ENCODE results near the gene ITGBL1. TPM values are rescaled to one million over a fixed set of nuclear protein-coding genes. Genes with fewer than 3 reads are reported as not detected.

Gene ITGBL1
- total and polyA plus RNA-seq, 5 donors from 2014 or later, result not detected

DNA sequence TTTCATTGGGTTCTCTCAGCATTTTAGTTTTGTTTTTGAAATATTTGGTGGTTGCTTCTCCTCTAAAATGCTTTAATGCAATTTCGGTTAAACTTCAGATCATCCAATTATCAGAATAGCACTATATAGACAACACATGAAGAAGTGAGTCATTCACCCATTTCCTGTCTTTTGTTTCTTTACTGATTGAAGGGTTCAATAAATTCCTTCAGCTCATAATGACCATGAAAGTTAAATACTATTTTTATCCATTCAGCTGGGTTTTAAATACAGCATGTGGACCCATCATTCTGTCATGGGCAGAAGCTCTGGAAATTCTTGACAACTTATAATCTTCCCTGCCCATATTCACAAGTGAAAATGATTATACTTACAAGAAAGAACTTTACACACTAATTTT, 187.2 kb downstream of the ITGBL1 start:
- no peaks in the 10 kb centered on the region for H3K4me1 ChIP-seq (ENCODE audit: control insufficient read depth, insufficient read depth, low read length, poor library complexity, severe bottlenecking)
- no peaks in the 10 kb centered on the region for H3K36me3 Mint-ChIP-seq
- no peaks in the 10 kb centered on the region for H3K27me3 ChIP-seq (ENCODE audit: control insufficient read depth, insufficient read depth, low read length)
- DNase-seq (no peak), ATAC-seq (ENCODE audit: low read depth in 2 of 2) (no peak)
- no peak overlapping the region for H3K4me3 Mint-ChIP-seq
- H3K4me1 Mint-ChIP-seq, result no peaks in the 10 kb centered on the region
- no peaks in the 10 kb centered on the region for H3K9me3 ChIP-seq (ENCODE audit: control insufficient read depth in 2 of 2, low read length in 2 of 2)
- no peaks in the 10 kb centered on the region for H3K27me3 Mint-ChIP-seq
- H3K36me3 ChIP-seq (ENCODE audit: control insufficient read depth, insufficient read depth, low read length), result no peaks in the 10 kb centered on the region
- H3K9me3 Mint-ChIP-seq, result peaks cover 0 to 2% (median 0%) of the 10 kb centered on the region in 7 donors
- no peak overlapping the region for H3K4me3 ChIP-seq (ENCODE audit: low read depth, low read length)
- H3K27ac Mint-ChIP-seq, result peak overlapping the region in 1 of 3 donors; percentile 12
- no peak overlapping the region for H3K27ac ChIP-seq (ENCODE audit: insufficient read depth, low read length, poor library complexity, severe bottlenecking)

DNA sequence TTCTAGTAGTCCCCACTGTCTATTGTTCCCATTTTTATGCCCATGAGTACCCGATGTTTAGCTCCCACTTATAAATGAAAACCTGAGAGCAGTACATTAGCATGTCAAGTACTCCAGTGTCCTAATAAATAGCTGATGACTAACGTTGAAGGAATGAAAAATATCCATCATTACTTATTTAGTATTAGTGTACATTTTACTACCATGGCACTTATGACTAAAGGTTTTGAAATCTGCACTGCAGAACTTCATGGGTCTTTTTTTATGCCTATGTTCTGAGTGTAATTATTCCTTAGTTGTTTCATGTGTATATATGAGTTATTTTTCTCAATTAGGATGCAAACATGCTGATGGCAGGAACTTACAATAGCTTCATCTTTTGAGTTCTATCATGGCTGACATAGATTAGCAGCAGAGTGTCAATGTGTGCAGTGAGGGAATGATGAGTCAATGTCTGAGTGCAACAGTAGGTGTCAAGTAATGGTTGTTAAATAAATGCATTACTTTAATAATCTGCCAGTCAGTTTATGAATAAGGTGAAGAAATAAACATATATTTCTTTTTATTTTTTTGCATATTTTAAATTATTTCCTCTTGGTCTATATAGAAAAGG, 188.4 kb downstream of the ITGBL1 start:
- H3K27ac Mint-ChIP-seq, result no peak overlapping the region

DNA sequence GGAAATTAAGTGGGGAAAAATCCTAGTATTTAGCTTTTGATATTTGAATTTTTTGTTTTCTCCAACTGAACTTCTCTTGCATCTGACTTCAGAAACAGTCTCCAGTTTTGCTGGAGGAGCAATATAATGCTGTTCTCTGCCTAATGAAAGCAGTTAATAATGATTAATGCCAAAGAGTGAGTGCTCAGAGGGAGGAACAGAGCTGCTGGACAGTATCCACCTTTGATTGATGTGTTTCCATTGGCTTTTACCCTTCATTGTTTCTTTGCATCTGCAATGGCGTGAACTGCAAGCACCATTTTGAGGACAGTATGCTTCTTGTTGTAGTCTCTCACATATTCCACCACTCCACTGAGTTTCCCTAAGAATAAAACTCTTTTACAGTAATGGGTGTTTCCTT, 193.4 kb downstream of the ITGBL1 start:
- Histone ChIP-seq H3K9me3 (ENCODE audit: control insufficient read depth in 2 of 2, low read length in 2 of 2) (no peaks in the 10 kb centered on the region), H3K27me3 (ENCODE audit: control insufficient read depth, insufficient read depth, low read length) (peaks cover 2% of the 10 kb centered on the region), H3K36me3 (ENCODE audit: control insufficient read depth, insufficient read depth, low read length) (no peaks in the 10 kb centered on the region), H3K27ac (ENCODE audit: insufficient read depth, low read length, poor library complexity, severe bottlenecking) (no peak overlapping the region), H3K4me1 (ENCODE audit: control insufficient read depth, insufficient read depth, low read length, poor library complexity, severe bottlenecking) (no peaks in the 10 kb centered on the region), H3K4me3 (ENCODE audit: low read depth, low read length) (no peak overlapping the region)
- Mint-ChIP-seq H3K36me3 (no peaks in the 10 kb centered on the region), H3K4me1 (no peaks in the 10 kb centered on the region), H3K27ac (no peak overlapping the region), H3K4me3 (no peak overlapping the region), H3K9me3 (peaks cover 0 to 2% (median 0%) of the 10 kb centered on the region in 7 donors), H3K27me3 (peaks cover 5% of the 10 kb centered on the region)
- ATAC-seq (ENCODE audit: low read depth in 2 of 2) (no peak), DNase-seq (no peak)

More for the DNA sequence above, 188.4 kb downstream of the ITGBL1 start:
- H3K9me3 ChIP-seq (ENCODE audit: control insufficient read depth in 2 of 2, low read length in 2 of 2), result no peaks in the 10 kb centered on the region
- no peaks in the 10 kb centered on the region for H3K36me3 ChIP-seq (ENCODE audit: control insufficient read depth, insufficient read depth, low read length)
- no peak for ATAC-seq (ENCODE audit: low read depth in 2 of 2)
- H3K4me1 Mint-ChIP-seq, result no peaks in the 10 kb centered on the region
- H3K9me3 Mint-ChIP-seq, result peaks cover 0 to 4% (median 0%) of the 10 kb centered on the region in 7 donors
- no peaks in the 10 kb centered on the region for H3K27me3 Mint-ChIP-seq
- peaks cover 1% of the 10 kb centered on the region for H3K27me3 ChIP-seq (ENCODE audit: control insufficient read depth, insufficient read depth, low read length)
- H3K4me3 Mint-ChIP-seq, result no peak overlapping the region
- H3K4me3 ChIP-seq (ENCODE audit: low read depth, low read length), result no peak overlapping the region
- DNase-seq, result no peak
- no peak overlapping the region for H3K27ac ChIP-seq (ENCODE audit: insufficient read depth, low read length, poor library complexity, severe bottlenecking)
- H3K4me1 ChIP-seq (ENCODE audit: control insufficient read depth, insufficient read depth, low read length, poor library complexity, severe bottlenecking), result no peaks in the 10 kb centered on the region
- H3K36me3 Mint-ChIP-seq, result no peaks in the 10 kb centered on the region

DNA sequence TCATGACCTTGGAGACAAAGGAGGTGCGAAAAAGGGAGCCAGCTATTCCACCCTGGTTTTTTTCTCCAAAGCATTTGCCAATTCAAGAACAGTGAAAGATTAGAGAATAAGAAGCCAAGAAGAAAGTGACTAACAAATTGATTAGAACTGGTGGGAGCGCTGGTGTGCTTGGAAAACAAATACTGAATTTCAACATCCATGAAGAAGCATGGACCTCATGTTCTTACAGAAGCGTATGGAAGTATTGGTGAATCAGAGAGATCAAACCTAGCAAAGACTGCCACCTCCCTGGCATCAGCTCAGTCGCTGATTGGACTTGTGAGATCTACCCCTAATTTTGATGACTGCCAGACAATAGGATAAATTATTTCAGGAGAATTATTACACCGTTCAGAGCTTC, 195.3 kb downstream of the ITGBL1 start:
- no peaks in the 10 kb centered on the region for H3K36me3 Mint-ChIP-seq
- ATAC-seq (ENCODE audit: low read depth in 2 of 2) (no peak), DNase-seq (no peak)
- Histone ChIP-seq H3K27me3 (ENCODE audit: control insufficient read depth, insufficient read depth, low read length) (peaks cover 2% of the 10 kb centered on the region), H3K4me3 (ENCODE audit: low read depth, low read length) (no peak overlapping the region), H3K36me3 (ENCODE audit: control insufficient read depth, insufficient read depth, low read length) (no peaks in the 10 kb centered on the region), H3K9me3 (ENCODE audit: control insufficient read depth in 2 of 2, low read length in 2 of 2) (no peaks in the 10 kb centered on the region), H3K27ac (ENCODE audit: insufficient read depth, low read length, poor library complexity, severe bottlenecking) (no peak overlapping the region), H3K4me1 (ENCODE audit: control insufficient read depth, insufficient read depth, low read length, poor library complexity, severe bottlenecking) (no peaks in the 10 kb centered on the region)
- H3K27me3 Mint-ChIP-seq, result peaks cover 5% of the 10 kb centered on the region
- H3K9me3 Mint-ChIP-seq, result peaks cover 0 to 2% (median 0%) of the 10 kb centered on the region in 7 donors
- no peaks in the 10 kb centered on the region for H3K4me1 Mint-ChIP-seq
- H3K27ac Mint-ChIP-seq, result no peak overlapping the region
- H3K4me3 Mint-ChIP-seq, result no peak overlapping the region

DNA sequence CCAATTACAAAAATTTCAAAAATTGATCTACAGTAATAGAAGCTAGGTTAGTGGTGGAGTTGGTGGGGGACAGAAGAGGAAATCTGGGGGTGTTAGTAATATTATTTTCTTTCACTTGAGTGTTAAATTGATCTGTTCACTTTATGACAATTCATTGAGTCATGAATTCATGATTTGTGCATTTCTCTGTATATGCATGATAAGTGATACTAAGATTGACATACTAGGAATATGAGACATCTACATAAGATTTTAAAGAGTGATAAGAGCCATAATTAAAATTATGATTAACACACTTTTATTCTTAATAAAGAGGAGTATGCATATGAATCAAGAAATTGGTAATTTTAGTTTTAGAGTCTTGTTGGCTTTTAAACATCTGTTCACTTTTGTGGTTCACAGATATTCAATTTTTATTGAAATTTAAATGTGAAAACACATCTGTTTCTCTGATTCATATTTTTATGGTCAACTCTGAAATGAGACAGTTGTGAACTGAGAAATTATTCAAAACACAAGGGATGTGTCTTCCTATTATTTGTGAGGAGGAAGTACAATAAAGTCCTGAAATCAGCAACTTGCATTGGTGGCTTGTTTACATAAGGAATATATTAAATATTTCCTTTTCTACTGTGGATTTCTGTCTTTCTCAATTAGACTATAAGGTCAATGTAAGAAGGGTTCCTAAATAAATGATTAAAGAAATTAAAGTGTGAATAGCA, 196.5 kb downstream of the ITGBL1 start:
- Histone ChIP-seq H3K36me3 (ENCODE audit: control insufficient read depth, insufficient read depth, low read length) (no peaks in the 10 kb centered on the region), H3K9me3 (ENCODE audit: control insufficient read depth in 2 of 2, low read length in 2 of 2) (no peaks in the 10 kb centered on the region), H3K27ac (ENCODE audit: insufficient read depth, low read length, poor library complexity, severe bottlenecking) (no peak overlapping the region), H3K4me3 (ENCODE audit: low read depth, low read length) (no peak overlapping the region), H3K27me3 (ENCODE audit: control insufficient read depth, insufficient read depth, low read length) (peaks cover 2% of the 10 kb centered on the region), H3K4me1 (ENCODE audit: control insufficient read depth, insufficient read depth, low read length, poor library complexity, severe bottlenecking) (no peaks in the 10 kb centered on the region)
- Mint-ChIP-seq H3K27ac (no peak overlapping the region), H3K4me1 (no peaks in the 10 kb centered on the region), H3K9me3 (peaks cover 0 to 2% (median 0%) of the 10 kb centered on the region in 7 donors), H3K27me3 (peaks cover 8% of the 10 kb centered on the region), H3K4me3 (no peak overlapping the region), H3K36me3 (no peaks in the 10 kb centered on the region)
- ATAC-seq (ENCODE audit: low read depth in 2 of 2) (no peak), DNase-seq (no peak)

DNA sequence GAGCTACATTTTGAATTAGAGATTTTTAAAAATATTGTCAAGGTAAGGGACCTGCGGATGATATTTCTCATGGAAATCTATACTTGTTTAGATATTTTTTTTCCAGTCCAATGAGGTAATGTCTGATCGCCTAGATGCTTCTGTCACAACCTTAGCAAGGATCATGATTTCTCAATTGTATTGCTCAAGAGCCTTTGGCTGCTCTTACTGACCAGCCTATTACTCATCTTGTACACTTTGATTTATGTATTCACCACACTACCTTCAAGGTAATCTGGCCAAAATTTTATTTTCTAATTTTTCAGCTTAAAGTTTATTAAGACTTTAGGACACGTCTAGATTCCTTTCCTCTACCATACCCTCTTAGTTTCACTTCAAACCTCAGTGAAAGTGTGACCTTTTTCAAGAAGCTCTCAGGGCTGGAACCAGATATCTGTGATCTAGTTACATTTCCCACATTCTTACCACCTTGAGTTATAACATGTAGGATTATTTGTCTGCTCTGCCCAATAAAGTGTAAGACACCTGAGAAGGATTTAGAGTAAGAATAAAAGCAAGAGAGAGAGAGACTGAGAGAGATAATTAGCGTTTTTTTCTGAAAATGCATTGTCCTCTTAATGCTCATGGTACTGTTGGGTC, 197.1 kb downstream of the ITGBL1 start:
- ATAC-seq (ENCODE audit: low read depth in 2 of 2), result no peak
- Histone ChIP-seq H3K4me3 (ENCODE audit: low read depth, low read length) (no peak overlapping the region), H3K27me3 (ENCODE audit: control insufficient read depth, insufficient read depth, low read length) (peaks cover 2% of the 10 kb centered on the region), H3K9me3 (ENCODE audit: control insufficient read depth in 2 of 2, low read length in 2 of 2) (no peaks in the 10 kb centered on the region), H3K36me3 (ENCODE audit: control insufficient read depth, insufficient read depth, low read length) (no peaks in the 10 kb centered on the region), H3K27ac (ENCODE audit: insufficient read depth, low read length, poor library complexity, severe bottlenecking) (no peak overlapping the region), H3K4me1 (ENCODE audit: control insufficient read depth, insufficient read depth, low read length, poor library complexity, severe bottlenecking) (no peaks in the 10 kb centered on the region)
- Mint-ChIP-seq H3K27ac (no peak overlapping the region), H3K36me3 (no peaks in the 10 kb centered on the region), H3K27me3 (peaks cover 8% of the 10 kb centered on the region), H3K9me3 (peaks cover 0 to 5% (median 0%) of the 10 kb centered on the region in 7 donors), H3K4me3 (no peak overlapping the region), H3K4me1 (no peaks in the 10 kb centered on the region)
- DNase-seq, result no peak

DNA sequence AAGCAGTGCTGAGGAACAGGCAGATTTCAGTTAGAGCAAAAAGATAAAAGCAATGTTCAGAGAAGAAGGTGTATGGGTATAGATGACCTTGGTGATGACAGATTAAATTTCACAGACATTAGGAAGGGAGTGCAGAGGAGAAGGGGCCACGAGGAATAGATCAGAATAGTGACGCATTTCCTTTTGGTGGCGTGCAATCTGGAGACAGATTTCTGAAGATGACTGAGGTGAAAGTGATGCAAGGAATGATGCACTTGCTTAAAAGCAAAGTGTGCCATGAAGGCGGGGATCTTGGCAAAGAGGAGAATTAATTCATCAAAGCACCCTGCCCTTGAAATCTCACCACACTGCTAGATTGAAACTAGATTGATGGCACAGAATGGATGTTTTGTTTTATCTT, 202.4 kb downstream of the ITGBL1 start:
- H3K36me3 Mint-ChIP-seq, result no peaks in the 10 kb centered on the region
- no peak overlapping the region for H3K27ac Mint-ChIP-seq
- Histone ChIP-seq H3K9me3 (ENCODE audit: control insufficient read depth in 2 of 2, low read length in 2 of 2) (no peaks in the 10 kb centered on the region), H3K4me3 (ENCODE audit: low read depth, low read length) (no peak overlapping the region), H3K27me3 (ENCODE audit: control insufficient read depth, insufficient read depth, low read length) (no peaks in the 10 kb centered on the region), H3K36me3 (ENCODE audit: control insufficient read depth, insufficient read depth, low read length) (no peaks in the 10 kb centered on the region), H3K4me1 (ENCODE audit: control insufficient read depth, insufficient read depth, low read length, poor library complexity, severe bottlenecking) (no peaks in the 10 kb centered on the region), H3K27ac (ENCODE audit: insufficient read depth, low read length, poor library complexity, severe bottlenecking) (no peak overlapping the region)
- ATAC-seq (ENCODE audit: low read depth in 2 of 2) (no peak), DNase-seq (no peak)
- peaks cover 0 to 6% (median 0%) of the 10 kb centered on the region in 7 donors for H3K9me3 Mint-ChIP-seq
- H3K27me3 Mint-ChIP-seq, result peaks cover 5% of the 10 kb centered on the region
- peaks cover 0 to 4% (median 0%) of the 10 kb centered on the region in 4 donors for H3K4me1 Mint-ChIP-seq
- no peak overlapping the region for H3K4me3 Mint-ChIP-seq

Measured in CD4-positive, CD25-positive, alpha-beta regulatory T cell (primary cell).